Measurements from ENCODE around the gene SECISBP2. TPM values are rescaled to one million over a fixed set of nuclear protein-coding genes. Genes with fewer than 3 reads are reported as not detected.

SECISBP2 gene
- total and polyA plus RNA-seq, 2 experiments from 2014 or later: 12.2 to 13.0 TPM

DNA sequence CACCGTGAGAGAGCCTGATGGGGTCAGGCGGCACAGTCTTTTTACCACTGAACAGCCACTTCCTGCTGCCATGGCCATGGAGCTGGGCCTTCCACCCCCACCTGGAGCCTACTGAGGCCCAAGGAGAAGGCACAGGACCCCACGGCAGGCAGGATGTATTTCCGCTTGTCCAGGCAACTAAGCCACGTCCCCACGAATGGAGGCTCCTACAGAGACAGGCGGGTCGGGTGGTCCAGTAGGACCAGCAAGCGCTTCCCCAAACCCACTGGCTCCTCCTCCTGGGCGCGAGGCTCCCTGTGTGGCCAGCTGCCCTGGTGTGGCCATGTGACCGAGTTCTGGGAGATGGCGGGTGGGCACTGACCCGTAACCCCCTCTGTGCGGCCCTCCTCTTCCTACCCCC lies 66.5 kb downstream of the SECISBP2 start:
- H3K27me3 ChIP-seq (replicated peaks; ENCODE audit: insufficient read depth): no peaks in the 10 kb centered on the region
- in situ Hi-C loops (cut with MboI): no loop called here
- DNase-seq: no peak
- H3K9me2 ChIP-seq (ENCODE audit: insufficient read depth): no peaks in the 10 kb centered on the region
- 0 out of 2 replicates have a peak, but pooled peaks cover 4% of the 10 kb centered on the region for H3K4me1 ChIP-seq (ENCODE audit: insufficient read depth)
- H3K4me2 ChIP-seq (ENCODE audit: unreplicated experiment): no peak overlapping the region
- H3K27ac ChIP-seq: no peak overlapping the region
- H4K20me1 ChIP-seq (ENCODE audit: insufficient read depth): no peaks in the 10 kb centered on the region
- TF ChIP-seq EZH2phosphoT487 (IDR thresholded peaks at IDR 0.05; ENCODE audit: insufficient read depth, low read depth) (no peak), EZH2 (IDR thresholded peaks at IDR 0.05; ENCODE audit: insufficient read depth, poor library complexity, severe bottlenecking) (no peak)
- H3F3A ChIP-seq (ENCODE audit: insufficient read depth): peaks cover 5% of the 10 kb centered on the region; the same call in 1 of the 2 replicates
- H3K36me3 ChIP-seq (ENCODE audit: low read depth): no peaks in the 10 kb centered on the region
- H3K9ac ChIP-seq: no peak overlapping the region
- H3K79me2 ChIP-seq (ENCODE audit: insufficient read depth): no peaks in the 10 kb centered on the region
- H3K4me3 ChIP-seq: no peak overlapping the region
- H2AFZ ChIP-seq: no peak overlapping the region
- no peaks in the 10 kb centered on the region for H3K9me3 ChIP-seq (ENCODE audit: low read depth)
- 88 to 90% methylated on average over 13 to 15 of the region's 15 CpGs for WGBS, 2 experiments (ENCODE audit: low coverage in 1 of 2, low lambda C conversion rate in 2 of 2, missing lambda C conversion rate in 2 of 2)

GRCh38 chr9:89386206-89386605 lies 67.9 kb downstream of the SECISBP2 start:
- in situ Hi-C loops (cut with MboI): no loop called here
- no peaks in the 10 kb centered on the region for H3K9me3 ChIP-seq (ENCODE audit: low read depth)
- H3K4me3 ChIP-seq: no peak overlapping the region
- H3K4me2 ChIP-seq (ENCODE audit: unreplicated experiment): no peak overlapping the region
- H3K9me2 ChIP-seq (ENCODE audit: insufficient read depth): no peaks in the 10 kb centered on the region
- H3K9ac ChIP-seq: no peak overlapping the region
- DNase-seq: no peak
- peaks cover 5% of the 10 kb centered on the region; the same call in 1 of the 2 replicates for H3F3A ChIP-seq (ENCODE audit: insufficient read depth)
- no peaks in the 10 kb centered on the region for H3K36me3 ChIP-seq (ENCODE audit: low read depth)
- WGBS, 2 experiments (ENCODE audit: low coverage in 1 of 2, low lambda C conversion rate in 2 of 2, missing lambda C conversion rate in 2 of 2): 82 to 83% methylated on average over 11 of the region's 11 CpGs
- TF ChIP-seq EZH2 (IDR thresholded peaks at IDR 0.05; ENCODE audit: insufficient read depth, poor library complexity, severe bottlenecking): no peak
- no peak for TF ChIP-seq EZH2phosphoT487 (IDR thresholded peaks at IDR 0.05; ENCODE audit: insufficient read depth, low read depth)
- H3K4me1 ChIP-seq (ENCODE audit: insufficient read depth): 0 out of 2 replicates have a peak, but pooled peaks cover 4% of the 10 kb centered on the region
- H3K27me3 ChIP-seq (replicated peaks; ENCODE audit: insufficient read depth): no peaks in the 10 kb centered on the region
- H3K27ac ChIP-seq: no peak overlapping the region
- H3K79me2 ChIP-seq (ENCODE audit: insufficient read depth): no peaks in the 10 kb centered on the region
- H4K20me1 ChIP-seq (ENCODE audit: insufficient read depth): no peaks in the 10 kb centered on the region
- H2AFZ ChIP-seq: no peak overlapping the region

DNA sequence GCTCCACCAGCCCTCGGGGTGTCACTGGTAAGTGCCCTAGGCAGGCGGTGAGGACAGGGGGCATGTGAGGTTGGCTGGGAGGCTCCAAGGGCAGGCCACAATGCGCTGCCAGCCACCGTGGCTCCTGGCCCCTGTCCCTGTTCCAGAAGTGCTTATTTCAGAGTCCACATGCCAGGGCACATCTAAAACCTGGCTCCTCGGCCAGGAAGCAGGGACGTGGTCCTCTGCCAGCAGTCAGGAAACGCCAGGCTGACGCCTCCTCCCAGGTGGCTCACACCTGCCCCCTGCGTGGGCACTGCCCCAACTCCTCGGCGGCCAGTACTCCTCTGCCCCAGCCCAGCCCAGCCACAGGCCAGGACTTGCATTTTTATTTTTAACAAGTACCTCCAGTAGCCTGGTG lies 68.5 kb downstream of the SECISBP2 start:
- Histone ChIP-seq H3K9me2 (ENCODE audit: insufficient read depth) (no peaks in the 10 kb centered on the region), H3K79me2 (ENCODE audit: insufficient read depth) (no peaks in the 10 kb centered on the region), H3K9me3 (ENCODE audit: low read depth) (no peaks in the 10 kb centered on the region), H3K4me1 (ENCODE audit: insufficient read depth) (0 out of 2 replicates have a peak, but pooled peaks cover 4% of the 10 kb centered on the region), H3K27ac (no peak overlapping the region), H3K9ac (no peak overlapping the region), H3K36me3 (ENCODE audit: low read depth) (no peaks in the 10 kb centered on the region), H2AFZ (no peak overlapping the region), H3K4me2 (ENCODE audit: unreplicated experiment) (no peak overlapping the region), H3K4me3 (no peak overlapping the region), H3K27me3 (replicated peaks; ENCODE audit: insufficient read depth) (no peaks in the 10 kb centered on the region), H4K20me1 (ENCODE audit: insufficient read depth) (no peaks in the 10 kb centered on the region), H3F3A (ENCODE audit: insufficient read depth) (peaks cover 5% of the 10 kb centered on the region; the same call in 1 of the 2 replicates)
- in situ Hi-C loops (cut with MboI): no loop called here
- DNase-seq: no peak
- 64 to 67% methylated on average over 8 to 11 of the region's 11 CpGs for WGBS, 2 experiments (ENCODE audit: low coverage in 1 of 2, low lambda C conversion rate in 2 of 2, missing lambda C conversion rate in 2 of 2)
- no peak for TF ChIP-seq EZH2 (IDR thresholded peaks at IDR 0.05; ENCODE audit: insufficient read depth, poor library complexity, severe bottlenecking)
- no peak for TF ChIP-seq EZH2phosphoT487 (IDR thresholded peaks at IDR 0.05; ENCODE audit: insufficient read depth, low read depth)

DNA sequence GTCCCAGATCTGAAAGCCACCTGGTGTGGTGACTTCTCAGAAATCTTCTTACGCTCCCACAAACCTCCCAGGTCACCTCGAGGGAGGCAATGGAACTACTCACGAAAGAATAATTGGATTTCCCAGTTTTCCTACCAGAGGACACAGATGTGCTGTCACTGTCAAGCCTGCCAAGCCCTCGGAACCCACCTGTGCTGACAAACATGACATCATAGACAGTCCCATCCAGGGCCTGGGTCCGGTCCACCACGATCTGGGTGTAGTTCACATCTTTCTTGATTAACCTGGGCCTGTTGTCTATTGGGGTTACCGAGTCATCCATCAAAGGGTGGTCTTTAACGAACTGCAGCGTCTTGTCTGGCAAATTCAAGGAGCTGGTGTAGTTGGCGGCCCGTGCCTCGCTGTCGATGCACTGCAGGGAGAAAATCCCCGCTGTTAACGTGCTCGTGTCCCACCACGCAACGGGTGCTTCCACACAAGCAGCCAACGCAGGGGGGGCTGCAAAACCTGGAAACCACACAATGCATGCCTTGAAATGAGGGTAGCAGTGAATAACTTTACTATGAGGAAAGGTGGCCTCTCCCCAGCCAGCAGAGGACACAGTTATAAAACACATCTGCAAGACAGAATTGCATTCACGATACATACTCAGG lies 69.0 kb downstream of the SECISBP2 start:
- no peaks in the 10 kb centered on the region for H3K27me3 ChIP-seq (replicated peaks; ENCODE audit: insufficient read depth)
- no peak overlapping the region for H3K4me3 ChIP-seq
- no peaks in the 10 kb centered on the region for H3K36me3 ChIP-seq (ENCODE audit: low read depth)
- no peaks in the 10 kb centered on the region for H3K9me2 ChIP-seq (ENCODE audit: insufficient read depth)
- H2AFZ ChIP-seq: no peak overlapping the region
- no peak for DNase-seq
- no peak overlapping the region for H3K27ac ChIP-seq
- H3F3A ChIP-seq (ENCODE audit: insufficient read depth): peaks cover 5% of the 10 kb centered on the region; the same call in 1 of the 2 replicates
- H4K20me1 ChIP-seq (ENCODE audit: insufficient read depth): no peaks in the 10 kb centered on the region
- TF ChIP-seq EZH2 (IDR thresholded peaks at IDR 0.05; ENCODE audit: insufficient read depth, poor library complexity, severe bottlenecking) (no peak), EZH2phosphoT487 (IDR thresholded peaks at IDR 0.05; ENCODE audit: insufficient read depth, low read depth) (no peak)
- H3K9ac ChIP-seq: no peak overlapping the region
- no peak overlapping the region for H3K4me2 ChIP-seq (ENCODE audit: unreplicated experiment)
- 0 out of 2 replicates have a peak, but pooled peaks cover 4% of the 10 kb centered on the region for H3K4me1 ChIP-seq (ENCODE audit: insufficient read depth)
- 85 to 88% methylated on average over 20 of the region's 20 CpGs for WGBS, 2 experiments (ENCODE audit: low coverage in 1 of 2, low lambda C conversion rate in 2 of 2, missing lambda C conversion rate in 2 of 2)
- in situ Hi-C loops (cut with MboI): no loop called here
- H3K79me2 ChIP-seq (ENCODE audit: insufficient read depth): no peaks in the 10 kb centered on the region
- H3K9me3 ChIP-seq (ENCODE audit: low read depth): no peaks in the 10 kb centered on the region
